ENCODE results near the gene HSPB8.

DNA sequence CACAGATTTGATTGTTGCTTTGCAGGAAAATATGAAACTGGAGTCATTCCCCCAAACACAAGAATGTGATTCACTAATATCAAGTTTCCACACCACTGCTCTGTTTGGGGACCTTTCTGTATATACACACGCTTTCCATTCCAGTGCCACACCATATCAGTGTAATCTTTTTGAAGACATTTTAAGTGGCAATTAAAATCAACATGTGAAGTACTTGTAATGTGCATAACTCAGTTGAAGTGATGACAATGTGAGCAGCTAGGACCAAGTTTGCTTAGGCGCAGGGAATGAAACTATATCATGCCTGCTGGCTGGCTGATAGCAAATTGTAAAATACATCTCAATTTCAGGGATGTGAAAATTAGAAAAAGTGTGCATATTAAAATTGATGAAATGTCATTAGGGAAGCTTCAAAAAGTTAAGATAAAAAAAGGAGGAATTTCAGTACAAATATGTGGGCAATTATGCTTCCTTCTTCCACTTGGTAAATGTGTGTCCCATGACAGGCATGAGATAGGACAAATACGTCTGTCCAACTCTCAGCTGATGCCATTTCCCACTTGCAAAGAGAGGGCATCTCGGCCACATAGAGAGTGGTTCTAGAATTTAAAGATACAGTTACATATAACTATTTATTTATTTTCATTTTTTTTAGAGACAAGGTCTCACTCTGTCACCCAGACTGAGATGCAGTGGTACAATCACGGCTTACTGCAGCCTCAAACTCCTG lies 43.7 kb downstream of the HSPB8 start:
- TF ChIP-seq, protein P1, sequence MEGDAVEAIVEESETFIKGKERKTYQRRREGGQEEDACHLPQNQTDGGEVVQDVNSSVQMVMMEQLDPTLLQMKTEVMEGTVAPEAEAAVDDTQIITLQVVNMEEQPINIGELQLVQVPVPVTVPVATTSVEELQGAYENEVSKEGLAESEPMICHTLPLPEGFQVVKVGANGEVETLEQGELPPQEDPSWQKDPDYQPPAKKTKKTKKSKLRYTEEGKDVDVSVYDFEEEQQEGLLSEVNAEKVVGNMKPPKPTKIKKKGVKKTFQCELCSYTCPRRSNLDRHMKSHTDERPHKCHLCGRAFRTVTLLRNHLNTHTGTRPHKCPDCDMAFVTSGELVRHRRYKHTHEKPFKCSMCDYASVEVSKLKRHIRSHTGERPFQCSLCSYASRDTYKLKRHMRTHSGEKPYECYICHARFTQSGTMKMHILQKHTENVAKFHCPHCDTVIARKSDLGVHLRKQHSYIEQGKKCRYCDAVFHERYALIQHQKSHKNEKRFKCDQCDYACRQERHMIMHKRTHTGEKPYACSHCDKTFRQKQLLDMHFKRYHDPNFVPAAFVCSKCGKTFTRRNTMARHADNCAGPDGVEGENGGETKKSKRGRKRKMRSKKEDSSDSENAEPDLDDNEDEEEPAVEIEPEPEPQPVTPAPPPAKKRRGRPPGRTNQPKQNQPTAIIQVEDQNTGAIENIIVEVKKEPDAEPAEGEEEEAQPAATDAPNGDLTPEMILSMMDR (IDR thresholded peaks at IDR 0.05): no peak
- TF ChIP-seq EP300 (IDR thresholded peaks at IDR 0.05): no peak
